DOHH2 (cell line): Measurements from ENCODE around the gene COG2.
"Not testable (repeated sequence)": the region's sequence is repeated elsewhere in the genome, so short reads cannot be mapped to it uniquely, and the experiment has no call there.

Experiments used
- H3F3A ChIP-seq: fragments of 200-600 bp; sonication (generic), shearing (Covaris generic); 2 replicates; pipeline ENCODE4 v1.6.0; 2016; ENCODE audit warnings: antibody characterized with exemption, mild to moderate bottlenecking; ENCODE audit not compliant: control insufficient read depth, insufficient read depth
- H3K27ac ChIP-seq: fragments of 200-600 bp; sonication (generic); 2 replicates; pipeline ENCODE4 v1.5.1; 2014; ENCODE audit warnings: low read depth, mild to moderate bottlenecking, low read length, moderate library complexity
- H3K27me3 ChIP-seq: fragments of 200-600 bp; sonication (generic); 2 replicates; pipeline ENCODE4 v1.6.1; 2014; ENCODE audit warnings: mild to moderate bottlenecking, low read length, mixed read lengths; ENCODE audit not compliant: control insufficient read depth
- H3K36me3 ChIP-seq: fragments of 200-600 bp; sonication (generic); 2 replicates; pipeline ENCODE4 v1.6.1; 2014; ENCODE audit warnings: mild to moderate bottlenecking, low read length, moderate library complexity, mixed read lengths; ENCODE audit not compliant: control insufficient read depth
- H3K4me1 ChIP-seq: fragments of 200-600 bp; sonication (generic); 2 replicates; pipeline ENCODE4 v1.6.1; 2014; ENCODE audit warnings: mild to moderate bottlenecking, low read length, mixed read lengths; ENCODE audit not compliant: control insufficient read depth
- H3K4me2 ChIP-seq: fragments of 200-600 bp; sonication (generic); 2 replicates; pipeline ENCODE4 v1.6.0; 2014; ENCODE audit warnings: mild to moderate bottlenecking, low read length, moderate library complexity
- H3K4me3 ChIP-seq: fragments of 200-600 bp; sonication (generic); 2 replicates; pipeline ENCODE4 v1.5.1; 2014; ENCODE audit warnings: mild to moderate bottlenecking, low read length, mixed read lengths
- H3K79me2 ChIP-seq: fragments of 200-600 bp; sonication (generic); 2 replicates; pipeline ENCODE4 v1.6.1; 2014; ENCODE audit warnings: mild to moderate bottlenecking, low read length, mixed read lengths; ENCODE audit not compliant: control insufficient read depth
- H3K9me2 ChIP-seq: fragments of 200-600 bp; sonication (generic); replicated peaks from 2 replicates; pipeline ENCODE4 v1.6.1; 2014; ENCODE audit warnings: mild to moderate bottlenecking, low read length, mixed read lengths; ENCODE audit not compliant: control insufficient read depth
- H3K9me3 ChIP-seq: fragments of 200-600 bp; sonication (generic); 2 replicates; pipeline ENCODE4 v1.6.1; 2014; ENCODE audit warnings: antibody characterized with exemption, low read length, mixed read lengths; ENCODE audit not compliant: control insufficient read depth, insufficient read depth
- H4K20me1 ChIP-seq: fragments of 200-600 bp; sonication (generic); 2 replicates; pipeline ENCODE4 v1.6.0; 2014; ENCODE audit warnings: low read depth, mild to moderate bottlenecking, antibody characterized with exemption, low read length, moderate library complexity; ENCODE audit not compliant: control insufficient read depth, insufficient read depth
- EZH2phosphoT487 ChIP-seq: fragments of 200-600 bp; sonication (generic); IDR thresholded peaks from 2 replicates; pipeline ENCODE4 v1.6.1; 2017; ENCODE audit warnings: borderline replicate concordance, mild to moderate bottlenecking, antibody characterized with exemption, low read length, moderate library complexity, mixed read lengths
- TF ChIP-seq, protein P1 (sequence below): fragments of 200-600 bp; sonication (generic); IDR thresholded peaks from one replicate; pipeline ENCODE4 v1.5.1; 2014; ENCODE audit warnings: antibody characterized with exemption, mild to moderate bottlenecking, low read depth, low read length; ENCODE audit not compliant: poor library complexity, severe bottlenecking

The COG2 gene

DNA sequence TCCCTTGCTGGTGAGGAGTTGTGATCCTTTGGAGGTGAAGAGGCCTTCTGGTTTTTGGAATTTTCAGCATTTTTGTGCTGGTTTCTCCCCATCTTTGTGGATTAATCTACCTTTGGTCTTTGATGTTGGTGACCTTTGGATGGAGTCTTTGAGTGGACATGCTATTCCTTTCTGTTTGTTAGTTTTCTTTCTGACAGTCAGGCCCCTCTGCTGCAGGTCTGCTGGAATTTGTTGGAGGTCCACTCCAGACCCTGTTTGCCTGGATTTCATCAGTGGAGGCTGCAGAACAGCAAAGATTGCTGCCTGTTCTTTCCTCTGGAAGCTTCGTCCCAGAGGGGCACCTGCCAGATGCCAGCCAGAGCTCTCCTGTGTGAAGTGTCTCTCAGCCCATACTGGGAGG lies 15.8 kb downstream of the COG2 start:
- H3K9me2 ChIP-seq, H4K20me1 ChIP-seq, H3K9me3 ChIP-seq, H3K4me3 ChIP-seq, H3K27ac ChIP-seq, H3K27me3 ChIP-seq, H3K4me2 ChIP-seq, H3K4me1 ChIP-seq, H3F3A ChIP-seq: not testable (repeated sequence)
- peaks cover 40% of the 10 kb centered on the region for H3K36me3 ChIP-seq
- peaks cover 55% of the 10 kb centered on the region for H3K79me2 ChIP-seq

DNA sequence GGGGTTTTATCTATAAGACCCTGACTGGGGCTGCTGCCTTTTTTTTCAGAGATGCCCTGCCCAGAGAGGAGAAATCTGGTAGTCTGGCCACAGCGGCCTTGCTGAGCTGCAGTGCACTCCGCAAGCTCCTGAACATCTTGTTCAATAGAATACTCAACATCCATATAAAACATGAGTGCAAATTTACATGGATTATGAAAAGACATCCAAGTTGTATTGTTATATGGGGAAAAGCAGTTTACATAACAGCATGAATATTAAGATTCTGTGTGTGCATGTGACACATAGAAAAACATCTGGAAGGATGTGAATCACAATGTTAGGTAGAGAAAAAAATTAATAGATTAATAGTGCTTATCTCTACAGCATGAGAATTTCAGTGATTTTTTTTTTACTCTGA lies 16.4 kb downstream of the COG2 start:
- H3K4me2 ChIP-seq = no peak overlapping the region
- H3K36me3 ChIP-seq = peaks cover 41% of the 10 kb centered on the region
- no peak overlapping the region for H3K4me3 ChIP-seq
- peaks cover 49% of the 10 kb centered on the region for H3K79me2 ChIP-seq
- no peak overlapping the region for H3K27ac ChIP-seq
- H3F3A ChIP-seq = no peaks in the 10 kb centered on the region
- TF ChIP-seq, protein P1, sequence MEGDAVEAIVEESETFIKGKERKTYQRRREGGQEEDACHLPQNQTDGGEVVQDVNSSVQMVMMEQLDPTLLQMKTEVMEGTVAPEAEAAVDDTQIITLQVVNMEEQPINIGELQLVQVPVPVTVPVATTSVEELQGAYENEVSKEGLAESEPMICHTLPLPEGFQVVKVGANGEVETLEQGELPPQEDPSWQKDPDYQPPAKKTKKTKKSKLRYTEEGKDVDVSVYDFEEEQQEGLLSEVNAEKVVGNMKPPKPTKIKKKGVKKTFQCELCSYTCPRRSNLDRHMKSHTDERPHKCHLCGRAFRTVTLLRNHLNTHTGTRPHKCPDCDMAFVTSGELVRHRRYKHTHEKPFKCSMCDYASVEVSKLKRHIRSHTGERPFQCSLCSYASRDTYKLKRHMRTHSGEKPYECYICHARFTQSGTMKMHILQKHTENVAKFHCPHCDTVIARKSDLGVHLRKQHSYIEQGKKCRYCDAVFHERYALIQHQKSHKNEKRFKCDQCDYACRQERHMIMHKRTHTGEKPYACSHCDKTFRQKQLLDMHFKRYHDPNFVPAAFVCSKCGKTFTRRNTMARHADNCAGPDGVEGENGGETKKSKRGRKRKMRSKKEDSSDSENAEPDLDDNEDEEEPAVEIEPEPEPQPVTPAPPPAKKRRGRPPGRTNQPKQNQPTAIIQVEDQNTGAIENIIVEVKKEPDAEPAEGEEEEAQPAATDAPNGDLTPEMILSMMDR = no peak
- no peak for TF ChIP-seq EZH2phosphoT487
- H3K9me2 ChIP-seq = no peaks in the 10 kb centered on the region
- H3K4me1 ChIP-seq = no peaks in the 10 kb centered on the region
- no peaks in the 10 kb centered on the region for H4K20me1 ChIP-seq
- H3K27me3 ChIP-seq = no peaks in the 10 kb centered on the region
- H3K9me3 ChIP-seq = no peaks in the 10 kb centered on the region

- no peak for TF ChIP-seq EZH2phosphoT487
- TF ChIP-seq, protein P1 = no peak
- Histone ChIP-seq H3F3A (no peaks in the 10 kb centered on the region), H3K9me2 (no peaks in the 10 kb centered on the region), H3K9me3 (no peaks in the 10 kb centered on the region), H4K20me1 (no peaks in the 10 kb centered on the region), H3K36me3 (peaks cover 70% of the 10 kb centered on the region), H3K27me3 (no peaks in the 10 kb centered on the region), H3K79me2 (peaks cover 18% of the 10 kb centered on the region), H3K4me2 (no peak overlapping the region), H3K27ac (no peak overlapping the region), H3K4me1 (no peaks in the 10 kb centered on the region), H3K4me3 (no peak overlapping the region)
These were observed 19.7 kb downstream of the COG2 start for GRCh38 chr1:230661976-230662375.

DNA sequence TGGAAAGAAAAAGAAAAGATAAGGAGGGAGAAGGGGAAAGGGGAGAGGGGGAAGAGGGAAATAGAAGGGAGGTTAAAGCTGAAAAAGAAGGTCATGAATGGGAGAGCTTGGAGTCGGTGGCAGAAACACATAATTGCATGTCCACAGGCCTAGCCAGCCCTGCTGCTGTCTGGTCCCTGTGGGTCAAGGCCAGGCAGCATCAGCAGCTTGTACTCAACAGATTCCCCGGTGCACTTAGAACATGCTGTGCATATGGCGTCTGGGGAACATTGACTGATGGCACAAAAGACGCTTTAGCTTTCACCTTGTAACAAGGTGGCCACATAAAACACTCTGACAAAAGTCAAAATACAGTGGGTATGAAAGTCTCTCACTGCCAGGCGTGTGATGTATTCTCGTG lies 25.9 kb downstream of the COG2 start:
- Histone ChIP-seq H3K4me2 (no peak overlapping the region), H4K20me1 (no peaks in the 10 kb centered on the region), H3K27ac (no peak overlapping the region), H3K9me3 (no peaks in the 10 kb centered on the region), H3K27me3 (no peaks in the 10 kb centered on the region), H3K4me3 (no peak overlapping the region), H3K36me3 (peaks cover 81% of the 10 kb centered on the region), H3K4me1 (no peaks in the 10 kb centered on the region), H3K9me2 (no peaks in the 10 kb centered on the region), H3K79me2 (no peaks in the 10 kb centered on the region), H3F3A (no peaks in the 10 kb centered on the region)
- no peak for TF ChIP-seq EZH2phosphoT487
- TF ChIP-seq, protein P1 = no peak
